ENCODE measurements around the gene TGFB2. TPM values are rescaled to one million over a fixed set of nuclear protein-coding genes. Genes with fewer than 3 reads are reported as not detected.

The TGFB2 gene
- total RNA-seq = not detected

DNA sequence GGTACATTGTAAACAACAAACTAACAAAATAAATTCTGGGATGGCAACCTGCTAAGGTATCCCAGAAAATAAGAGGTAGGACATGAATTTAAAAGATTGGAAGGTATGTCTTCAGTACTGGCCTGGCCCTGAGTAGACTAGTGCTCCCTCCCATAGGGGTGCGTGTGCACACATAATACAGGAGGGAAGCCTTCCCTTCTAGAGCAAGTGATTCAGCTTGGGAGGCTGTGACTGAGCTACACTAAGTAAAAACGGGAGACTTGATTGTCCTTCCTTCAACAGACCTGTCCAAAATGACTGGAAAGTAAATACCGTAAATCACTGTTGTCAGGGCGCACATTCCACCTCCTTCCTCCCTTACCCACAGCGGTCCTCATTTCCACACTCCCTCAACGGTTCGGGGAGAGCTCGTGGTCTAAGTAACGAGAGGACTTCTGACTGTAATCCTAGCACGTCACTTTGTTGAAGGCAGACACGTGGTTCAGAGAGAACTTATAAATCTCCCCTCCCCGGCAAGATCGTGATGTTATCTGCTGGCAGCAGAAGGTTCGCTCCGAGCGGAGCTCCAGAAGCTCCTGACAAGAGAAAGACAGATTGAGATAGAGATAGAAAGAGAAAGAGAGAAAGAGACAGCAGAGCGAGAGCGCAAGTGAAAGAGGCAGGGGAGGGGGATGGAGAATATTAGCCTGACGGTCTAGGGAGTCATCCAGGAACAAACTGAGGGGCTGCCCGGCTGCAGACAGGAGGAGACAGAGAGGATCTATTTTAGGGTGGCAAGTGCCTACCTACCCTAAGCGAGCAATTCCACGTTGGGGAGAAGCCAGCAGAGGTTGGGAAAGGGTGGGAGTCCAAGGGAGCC, at the start of gene TGFB2:
TGFB2 (plus strand) TSS at position 523 of the 859 bp plus-strand sequence. CDS start 1,366 bp downstream, outside the sequence.
- peak; percentile 28 for DNase-seq
- Mint-ChIP-seq H3K9me3 (no peaks in the 10 kb centered on the region), H3K4me1 (ENCODE audit: low read depth) (peaks cover 21% of the 10 kb centered on the region), H3K27me3 (peaks cover 30% of the 10 kb centered on the region), H3K4me3 (no peak within 1 kb of the TSS), H3K27ac (no peak within 1 kb of the TSS), H3K36me3 (peaks cover 5% of the 10 kb centered on the region)
- intact Hi-C loops (cut with micrococcal nuclease) = loop anchor here (1.0 to 10.0 kb wide), 4 partner anchors 14 to 1220 kb away; partner anchors contain the start of gene RRP15
- CTCF ChIA-PET = interaction anchor here (0.8 to 2.9 kb wide), 3 partner anchors 15 to 176 kb away, joined by 3 to 7 read pairs (median 4); no protein-coding TSS in a partner anchor
- POLR2A ChIA-PET = interaction anchor here (0.9 kb wide), 1 partner anchor 10 kb away, joined by 5 read pairs; no protein-coding TSS in a partner anchor

- no peaks in the 10 kb centered on the region for H3K27me3 Mint-ChIP-seq
- peaks cover 5% of the 10 kb centered on the region for H3K36me3 Mint-ChIP-seq
- ChIA-PET POLR2A (no interaction called here), CTCF (interaction anchor here (1.0 to 1.8 kb wide), 3 partner anchors 11 to 36 kb away, joined by 3 to 7 read pairs (median 3); partner anchors contain the start of gene RRP15)
- H3K27ac Mint-ChIP-seq = no peak overlapping the region
- peaks cover 13% of the 10 kb centered on the region for H3K4me1 Mint-ChIP-seq (ENCODE audit: low read depth)
- no peak for DNase-seq
- intact Hi-C loops (cut with micrococcal nuclease) = no loop called here
- H3K9me3 Mint-ChIP-seq = no peaks in the 10 kb centered on the region
- H3K4me3 Mint-ChIP-seq = no peak overlapping the region
Measured at GRCh38 chr1:218296162-218296561, 49.0 kb upstream of the TGFB2 start.

DNA sequence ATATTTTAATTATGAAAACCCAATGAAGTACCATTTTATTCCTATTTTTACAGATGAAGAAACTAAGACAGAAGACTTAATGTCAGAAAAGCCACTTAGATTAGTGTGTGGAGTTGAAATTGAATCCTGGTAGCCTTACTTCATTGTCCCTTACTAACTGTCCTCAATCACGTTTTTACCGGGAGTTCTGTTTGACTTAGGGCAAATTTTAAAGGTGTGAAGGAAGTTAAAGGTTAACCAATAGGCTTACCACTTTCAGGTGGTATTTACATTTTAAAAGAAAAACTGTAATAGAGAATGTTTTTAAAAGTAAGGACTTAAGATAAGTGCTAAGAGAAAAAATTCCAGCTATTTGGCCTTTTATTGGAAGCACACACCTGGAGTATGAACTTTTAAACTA, 47.7 kb upstream of the TGFB2 start:
- intact Hi-C loops (cut with micrococcal nuclease) = no loop called here
- Mint-ChIP-seq H3K27ac (no peak overlapping the region), H3K27me3 (no peaks in the 10 kb centered on the region), H3K9me3 (no peaks in the 10 kb centered on the region), H3K4me1 (ENCODE audit: low read depth) (peaks cover 13% of the 10 kb centered on the region), H3K4me3 (no peak overlapping the region), H3K36me3 (peaks cover 11% of the 10 kb centered on the region)
- no peak for DNase-seq
- CTCF ChIA-PET = interaction anchor here (1.8 kb wide), 1 partner anchor 32 kb away, joined by 7 read pairs; no protein-coding TSS in a partner anchor
- POLR2A ChIA-PET = no interaction called here

DNA sequence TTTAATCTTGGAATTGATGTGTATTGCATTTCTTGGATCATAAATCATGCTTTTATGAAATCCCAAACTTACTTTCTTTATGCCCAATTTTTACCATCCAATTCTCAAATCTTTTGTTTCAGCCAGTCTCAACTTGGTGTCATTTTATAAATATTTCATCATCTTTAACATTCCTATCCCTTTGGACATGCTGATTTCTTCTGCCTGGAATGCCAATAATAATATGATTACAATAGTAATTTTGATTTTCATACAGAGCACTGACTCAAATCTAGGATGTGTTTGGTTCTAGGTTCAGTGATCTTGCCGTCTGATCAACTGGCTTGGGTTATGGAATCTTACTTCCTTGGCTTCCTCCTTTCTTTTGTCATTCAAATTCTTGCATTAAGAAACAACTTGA, 47.3 kb upstream of the TGFB2 start:
- no peaks in the 10 kb centered on the region for H3K27me3 Mint-ChIP-seq
- H3K36me3 Mint-ChIP-seq = peaks cover 12% of the 10 kb centered on the region
- intact Hi-C loops (cut with micrococcal nuclease) = no loop called here
- ChIA-PET POLR2A (no interaction called here), CTCF (no interaction called here)
- DNase-seq = no peak
- no peaks in the 10 kb centered on the region for H3K9me3 Mint-ChIP-seq
- no peak overlapping the region for H3K27ac Mint-ChIP-seq
- peaks cover 11% of the 10 kb centered on the region for H3K4me1 Mint-ChIP-seq (ENCODE audit: low read depth)
- H3K4me3 Mint-ChIP-seq = no peak overlapping the region

- CTCF ChIA-PET = interaction anchor here (0.7 kb wide), 1 partner anchor 8 kb away, joined by 3 read pairs; no protein-coding TSS in a partner anchor
- H3K4me1 Mint-ChIP-seq (ENCODE audit: low read depth) = peaks cover 15% of the 10 kb centered on the region
Measured at GRCh38 chr1:218298398-218298797, 46.7 kb upstream of the TGFB2 start.

GRCh38 chr1:218299416-218299815, 45.7 kb upstream of the TGFB2 start:
- Mint-ChIP-seq H3K27ac (no peak overlapping the region), H3K4me3 (no peak overlapping the region), H3K36me3 (peaks cover 8% of the 10 kb centered on the region), H3K9me3 (no peaks in the 10 kb centered on the region), H3K4me1 (ENCODE audit: low read depth) (peaks cover 16% of the 10 kb centered on the region), H3K27me3 (no peaks in the 10 kb centered on the region)
- POLR2A ChIA-PET = no interaction called here
- CTCF ChIA-PET = interaction anchor here (0.7 to 1.3 kb wide), 2 partner anchors 9 to 30 kb away, joined by 3 to 4 read pairs; no protein-coding TSS in a partner anchor
- no peak for DNase-seq
- intact Hi-C loops (cut with micrococcal nuclease) = no loop called here

More at GRCh38 chr1:218298398-218298797, 46.7 kb upstream of the TGFB2 start:
- Mint-ChIP-seq H3K4me3 (no peak overlapping the region), H3K27me3 (no peaks in the 10 kb centered on the region), H3K27ac (no peak overlapping the region), H3K36me3 (peaks cover 12% of the 10 kb centered on the region), H3K9me3 (no peaks in the 10 kb centered on the region)
- intact Hi-C loops (cut with micrococcal nuclease) = no loop called here
- DNase-seq = no peak
- POLR2A ChIA-PET = no interaction called here

GRCh38 chr1:218301217-218301616, 43.9 kb upstream of the TGFB2 start:
- H3K27me3 Mint-ChIP-seq = no peaks in the 10 kb centered on the region
- H3K27ac Mint-ChIP-seq = no peak overlapping the region
- intact Hi-C loops (cut with micrococcal nuclease) = no loop called here
- H3K4me1 Mint-ChIP-seq (ENCODE audit: low read depth) = peaks cover 16% of the 10 kb centered on the region
- no peak for DNase-seq
- ChIA-PET POLR2A (no interaction called here), CTCF (interaction anchor here (0.6 to 1.8 kb wide), 2 partner anchors 38 to 82 kb away, joined by 3 to 4 read pairs; no protein-coding TSS in a partner anchor)
- H3K9me3 Mint-ChIP-seq = no peaks in the 10 kb centered on the region
- peaks cover 18% of the 10 kb centered on the region for H3K36me3 Mint-ChIP-seq
- H3K4me3 Mint-ChIP-seq = no peak overlapping the region

DNA sequence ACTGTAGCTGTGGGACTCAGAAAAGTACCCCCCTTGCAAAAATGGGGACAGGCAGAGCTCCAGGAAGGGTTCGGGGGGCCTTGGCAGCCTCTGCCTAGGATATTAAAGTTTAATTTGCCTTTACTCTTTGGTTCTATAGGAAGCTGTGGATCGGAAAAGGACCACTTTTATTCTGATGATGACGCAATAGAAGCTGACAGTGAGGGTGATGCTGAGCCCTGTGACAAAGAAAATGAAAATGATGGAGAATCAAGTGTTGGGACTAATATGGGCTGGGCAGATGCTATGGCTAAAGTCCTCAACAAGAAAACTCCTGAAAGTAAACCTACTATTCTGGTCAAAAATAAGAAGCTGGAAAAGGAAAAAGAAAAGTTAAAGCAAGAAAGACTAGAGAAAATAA, 43.0 kb upstream of the TGFB2 start:
- intact Hi-C loops (cut with micrococcal nuclease) = no loop called here
- CTCF ChIA-PET = interaction anchor here (1.3 to 1.8 kb wide), 2 partner anchors 28 to 37 kb away, joined by 4 read pairs; no protein-coding TSS in a partner anchor
- H3K4me3 Mint-ChIP-seq = no peak overlapping the region
- DNase-seq = no peak
- POLR2A ChIA-PET = no interaction called here
- no peak overlapping the region for H3K27ac Mint-ChIP-seq
- H3K27me3 Mint-ChIP-seq = no peaks in the 10 kb centered on the region
- H3K4me1 Mint-ChIP-seq (ENCODE audit: low read depth) = peaks cover 11% of the 10 kb centered on the region
- H3K36me3 Mint-ChIP-seq = peaks cover 18% of the 10 kb centered on the region
- H3K9me3 Mint-ChIP-seq = no peaks in the 10 kb centered on the region

- ChIA-PET CTCF (interaction anchor here (2.0 kb wide), 1 partner anchor 26 kb away, joined by 4 read pairs; no protein-coding TSS in a partner anchor), POLR2A (no interaction called here)
- no peaks in the 10 kb centered on the region for H3K27me3 Mint-ChIP-seq
- H3K9me3 Mint-ChIP-seq = no peaks in the 10 kb centered on the region
- H3K36me3 Mint-ChIP-seq = peaks cover 23% of the 10 kb centered on the region
- intact Hi-C loops (cut with micrococcal nuclease) = no loop called here
- H3K27ac Mint-ChIP-seq = no peak overlapping the region
- peaks cover 8% of the 10 kb centered on the region for H3K4me1 Mint-ChIP-seq (ENCODE audit: low read depth)
- no peak overlapping the region for H3K4me3 Mint-ChIP-seq
- no peak for DNase-seq
Measured at GRCh38 chr1:218303176-218303879, 41.8 kb upstream of the TGFB2 start.

- Mint-ChIP-seq H3K27ac (no peak overlapping the region), H3K4me3 (no peak overlapping the region), H3K27me3 (no peaks in the 10 kb centered on the region), H3K36me3 (peaks cover 29% of the 10 kb centered on the region), H3K4me1 (ENCODE audit: low read depth) (peaks cover 5% of the 10 kb centered on the region), H3K9me3 (no peaks in the 10 kb centered on the region)
- DNase-seq = no peak
- ChIA-PET CTCF (interaction anchor here (0.7 to 2.0 kb wide), 2 partner anchors 25 to 1519 kb away, joined by 3 to 4 read pairs; no protein-coding TSS in a partner anchor), POLR2A (no interaction called here)
- intact Hi-C loops (cut with micrococcal nuclease) = no loop called here
Measured at GRCh38 chr1:218304281-218305039, 40.7 kb upstream of the TGFB2 start.

DNA sequence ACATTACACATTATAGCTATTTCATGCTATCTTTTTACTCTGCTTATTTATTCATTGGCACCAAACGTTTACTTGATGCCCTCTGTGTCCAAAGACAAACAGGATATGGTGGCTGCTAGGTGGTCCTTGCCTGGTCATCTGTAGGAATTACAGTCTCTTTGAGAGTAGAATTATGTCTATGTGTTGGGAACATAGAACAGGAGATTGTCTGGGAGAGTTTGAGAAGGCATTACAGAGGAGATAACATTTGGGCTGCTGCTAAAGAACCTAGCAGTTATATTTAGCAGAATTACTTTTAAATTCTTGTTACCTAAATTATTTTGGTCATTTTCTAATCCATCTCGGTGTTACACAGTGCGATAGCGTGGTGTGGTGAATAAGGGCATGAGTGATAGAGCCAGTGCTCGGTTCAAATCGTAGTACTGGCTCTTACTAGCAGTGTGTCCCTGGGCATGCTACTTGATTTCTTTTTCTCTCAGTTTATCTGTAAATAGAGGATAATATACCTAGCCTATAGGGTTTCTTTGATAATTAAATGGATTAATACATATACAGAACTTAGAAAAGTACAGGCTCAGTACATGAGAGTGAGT, 39.6 kb upstream of the TGFB2 start:
- H3K27ac Mint-ChIP-seq = no peak overlapping the region
- no peak overlapping the region for H3K4me3 Mint-ChIP-seq
- POLR2A ChIA-PET = no interaction called here
- H3K36me3 Mint-ChIP-seq = peaks cover 31% of the 10 kb centered on the region
- H3K9me3 Mint-ChIP-seq = no peaks in the 10 kb centered on the region
- H3K4me1 Mint-ChIP-seq (ENCODE audit: low read depth) = peaks cover 5% of the 10 kb centered on the region
- DNase-seq = no peak
- CTCF ChIA-PET = interaction anchor here (2.0 kb wide), 1 partner anchor 24 kb away, joined by 4 read pairs; no protein-coding TSS in a partner anchor
- H3K27me3 Mint-ChIP-seq = no peaks in the 10 kb centered on the region
- intact Hi-C loops (cut with micrococcal nuclease) = no loop called here

Data from activated CD4-positive, alpha-beta memory T cell treated with anti-CD3 and anti-CD28 coated beads for 36 hours (primary cell).